Medulla oblongata (tissue), 1 donor: ENCODE results near the gene GBA2.

Source experiments
- DNase-seq: peaks from one replicate; pipeline ENCODE4 v3.0.0-alpha.2; 2015; ENCODE audit errors: extremely low spot score

Gene GBA2

GRCh38 chr9:35748858-35749514 is at the start of gene GBA2, which contains the start of gene RGP1:
TSS of gene GBA2 (minus strand) at chr9:35749228. CDS start at chr9:35748704, 524 bp downstream.
TSS of gene RGP1 (plus strand) at chr9:35749287. CDS start at chr9:35749756, 469 bp downstream.
- peak; percentile 84 for DNase-seq

GRCh38 chr9:35797311-35798109 is 48.5 kb upstream of the GBA2 start:
- DNase-seq = no peak

- no peak for DNase-seq
These were observed 46.7 kb upstream of the GBA2 start for GRCh38 chr9:35795695-35796094.

- no peak for DNase-seq
These were observed 44.4 kb upstream of the GBA2 start for GRCh38 chr9:35793461-35793860.

GRCh38 chr9:35792826-35793225 is 43.8 kb upstream of the GBA2 start:
- DNase-seq = no peak

GRCh38 chr9:35792024-35792813 is 43.2 kb upstream of the GBA2 start:
- DNase-seq = no peak

- no peak for DNase-seq
These were observed 42.4 kb upstream of the GBA2 start, which contains the start of gene NPR2 for GRCh38 chr9:35791297-35791921. TSS of gene NPR2 (plus strand) at chr9:35791591. CDS start at chr9:35792409, 818 bp downstream.

GRCh38 chr9:35790385-35791296 is 41.6 kb upstream of the GBA2 start:
- DNase-seq = peak; percentile 88

GRCh38 chr9:35790025-35790384 is 41.0 kb upstream of the GBA2 start:
- DNase-seq = no peak

GRCh38 chr9:35789541-35789940 is 40.5 kb upstream of the GBA2 start:
- DNase-seq = no peak

GRCh38 chr9:35783418-35783817 is 34.4 kb upstream of the GBA2 start:
- no peak for DNase-seq

- no peak for DNase-seq
These were observed 32.0 kb upstream of the GBA2 start for GRCh38 chr9:35781066-35781465.

- no peak for DNase-seq
These were observed 29.5 kb upstream of the GBA2 start for GRCh38 chr9:35778496-35778895.

GRCh38 chr9:35776018-35776417 is 27.0 kb upstream of the GBA2 start:
- no peak for DNase-seq

GRCh38 chr9:35774907-35775635 is 26.0 kb upstream of the GBA2 start:
- peak; percentile 51 for DNase-seq

GRCh38 chr9:35771943-35772342 is 22.9 kb upstream of the GBA2 start:
- no peak for DNase-seq

- no peak for DNase-seq
These were observed 22.5 kb upstream of the GBA2 start for GRCh38 chr9:35771534-35771933.

GRCh38 chr9:35771075-35771433 is 22.0 kb upstream of the GBA2 start:
- DNase-seq = no peak

- DNase-seq = no peak
These were observed 20.7 kb upstream of the GBA2 start for GRCh38 chr9:35769763-35770162.

- no peak for DNase-seq
These were observed 18.4 kb upstream of the GBA2 start for GRCh38 chr9:35767458-35767857.
